GM12892 (cell line): Measurements from ENCODE around the gene RACGAP1.

Source experiments
- POLR2A ChIP-seq: IDR thresholded peaks from 2 replicates; pipeline ENCODE4 v1.6.1; 2011; ENCODE audit warnings: low read depth, low read length, control low read depth
- POLR2AphosphoS5 ChIP-seq: IDR thresholded peaks from 2 replicates; pipeline ENCODE4 v1.6.1; 2011; ENCODE audit warnings: low read depth, low read length, control low read depth
- TAF1 ChIP-seq: IDR thresholded peaks from 2 replicates; pipeline ENCODE4 v1.6.1; 2011; ENCODE audit warnings: low read depth, mild to moderate bottlenecking, control low read depth, low read length, borderline replicate concordance

DNA sequence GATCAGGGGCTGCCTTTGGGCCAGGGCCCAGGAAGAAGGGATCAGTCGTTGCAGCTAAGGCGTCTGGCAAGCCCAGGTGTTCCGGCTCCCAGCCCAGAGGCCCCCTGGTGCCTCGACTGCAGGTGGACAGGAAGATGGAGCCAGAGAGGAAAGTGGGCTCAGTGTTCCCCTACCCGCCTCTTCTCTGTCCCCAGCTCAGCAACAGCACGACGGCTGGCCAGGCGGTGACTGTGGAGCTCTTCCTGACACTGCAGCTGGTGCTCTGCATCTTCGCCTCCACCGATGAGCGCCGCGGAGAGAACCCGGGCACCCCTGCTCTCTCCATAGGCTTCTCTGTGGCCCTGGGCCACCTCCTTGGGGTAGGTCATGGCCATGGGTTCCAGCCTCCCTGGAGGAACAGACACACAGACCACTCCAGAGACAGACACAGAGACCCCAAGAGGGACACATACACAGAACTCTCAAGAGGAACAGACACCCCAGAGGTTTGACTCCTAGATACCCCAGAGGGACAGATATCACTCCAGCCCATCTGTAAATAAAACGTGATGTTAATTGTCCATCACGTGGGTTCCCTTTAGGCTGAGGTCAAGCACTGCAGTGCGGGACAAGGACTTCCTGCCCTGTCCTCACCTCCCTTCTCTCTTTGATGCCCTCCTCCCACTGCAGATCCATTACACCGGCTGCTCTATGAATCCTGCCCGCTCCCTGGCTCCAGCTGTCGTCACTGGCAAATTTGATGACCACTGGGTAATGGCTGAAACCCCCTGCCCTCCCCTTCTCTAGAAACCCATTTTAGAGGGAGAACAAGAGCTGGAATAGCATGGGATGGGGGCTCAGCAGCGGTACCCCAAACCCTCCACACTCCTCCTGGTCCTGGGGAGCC is 71.1 kb downstream of the RACGAP1 start:
- TF ChIP-seq POLR2A, result no peak
- TF ChIP-seq POLR2AphosphoS5, result no peak
- TF ChIP-seq TAF1, result no peak
